Measurements from ENCODE around the gene MESP2. TPM values are rescaled to one million over a fixed set of nuclear protein-coding genes. Genes with fewer than 3 reads are reported as not detected.
A peak's percentile ranks its signal among the peaks of the same experiment; 100 is the strongest.

MESP2 gene
- total RNA-seq, 1 experiment from 2014 or later: 1.1 TPM

- Histone ChIP-seq H3K4me3 (ENCODE audit: low read depth in 2 of 2, low read length in 2 of 2) (no peak overlapping the region), H3K36me3 (ENCODE audit: control insufficient read depth, insufficient read depth, low read length) (no peaks in the 10 kb centered on the region), H3K27ac (ENCODE audit: low read length) (peak overlapping the region; percentile 74), H3K9me3 (ENCODE audit: control insufficient read depth, insufficient read depth, low read depth, low read length) (no peaks in the 10 kb centered on the region), H3K4me1 (ENCODE audit: control insufficient read depth, insufficient read depth, low read length) (peaks cover 59% of the 10 kb centered on the region), H3K27me3 (ENCODE audit: control insufficient read depth, insufficient read depth, low read length) (no peaks in the 10 kb centered on the region)
- ATAC-seq: peak; percentile 44
- no peak for TF ChIP-seq SIN3A (IDR thresholded peaks at IDR 0.05; ENCODE audit: borderline replicate concordance, insufficient read depth, low read depth, low read length)
- no peak for TF ChIP-seq TCF7L2 (IDR thresholded peaks at IDR 0.05; ENCODE audit: low read depth, low read length)
- no peak for TF ChIP-seq REST (IDR thresholded peaks at IDR 0.05; ENCODE audit: insufficient read depth in 1 of 2, low read depth in 2 of 2, low read length in 1 of 2)
- no peak for TF ChIP-seq POLR2AphosphoS5 (IDR thresholded peaks at IDR 0.05; ENCODE audit: low read depth, low read length)
- TF ChIP-seq CTCF (IDR thresholded peaks at IDR 0.05): no peak
- BruUV-seq (replicated peaks): no TSS peak
- ChIA-PET CTCF (interaction anchor here (0.8 kb wide), 2 partner anchors 61 to 68 kb away, joined by 4 to 10 read pairs; no protein-coding TSS in a partner anchor), POLR2A (interaction anchor here (0.6 kb wide), 1 partner anchor 23 kb away, joined by 3 read pairs; no protein-coding TSS in a partner anchor)
- DNase-seq (ENCODE audit: low read depth, low spot score): no peak
- intact Hi-C loops (cut with micrococcal nuclease; ENCODE audit: unreplicated experiment) (no loop called here), in situ Hi-C loops (cut with HindIII; ENCODE audit: low pct_unique_long_range_greater_than_20kb, low sequenced_read_pairs) (no loop called here)
Measured at GRCh38 chr15:89822951-89823711, 47.0 kb downstream of the MESP2 start.

DNA sequence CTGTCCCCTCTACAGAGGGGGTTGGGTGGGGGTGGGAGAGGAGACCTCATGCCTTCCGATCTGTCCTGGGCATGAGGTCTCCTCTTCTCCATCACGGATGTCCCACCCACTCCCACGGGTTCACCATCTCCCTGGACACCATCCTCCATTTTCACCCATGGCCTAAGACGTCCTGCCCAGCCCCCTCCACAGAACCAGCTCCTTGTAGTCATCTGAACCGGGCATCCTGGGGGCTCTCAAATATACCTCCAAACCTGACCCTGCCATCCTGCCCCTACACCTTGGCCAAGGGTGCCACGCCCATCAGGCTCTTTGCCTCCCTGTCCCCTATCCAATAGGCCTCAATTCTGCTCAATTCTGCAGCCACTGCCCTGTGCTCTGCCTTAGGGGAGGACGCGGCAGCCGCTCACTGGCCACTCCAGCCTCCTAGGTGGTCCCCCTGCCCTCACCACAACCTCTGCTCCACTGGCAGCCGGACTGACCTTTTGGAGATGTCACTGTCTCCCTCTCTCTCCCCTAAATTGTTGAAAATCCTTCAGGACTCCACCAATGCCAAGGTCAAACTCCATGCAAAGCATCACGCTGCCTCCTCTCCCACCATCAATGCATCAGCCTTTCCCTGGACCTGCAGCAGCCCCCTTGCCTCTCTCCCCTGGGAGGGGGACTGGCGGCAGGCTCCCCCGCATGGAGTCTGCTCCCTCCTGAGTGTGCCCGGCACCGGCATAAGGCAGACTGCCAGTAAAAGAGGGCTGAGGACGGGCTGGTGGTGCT is 47.9 kb downstream of the MESP2 start:
- ChIA-PET POLR2A (no interaction called here), CTCF (interaction anchor here (0.8 kb wide), 2 partner anchors 62 to 69 kb away, joined by 4 to 10 read pairs; no protein-coding TSS in a partner anchor)
- no peaks in the 10 kb centered on the region for H3K27me3 ChIP-seq (ENCODE audit: control insufficient read depth, insufficient read depth, low read length)
- DNase-seq (ENCODE audit: low read depth, low spot score) (no peak), ATAC-seq (no peak)
- peaks cover 65% of the 10 kb centered on the region for H3K4me1 ChIP-seq (ENCODE audit: control insufficient read depth, insufficient read depth, low read length)
- H3K36me3 ChIP-seq (ENCODE audit: control insufficient read depth, insufficient read depth, low read length): no peaks in the 10 kb centered on the region
- H3K9me3 ChIP-seq (ENCODE audit: control insufficient read depth, insufficient read depth, low read depth, low read length): no peaks in the 10 kb centered on the region
- in situ Hi-C loops (cut with HindIII; ENCODE audit: low pct_unique_long_range_greater_than_20kb, low sequenced_read_pairs) (no loop called here), intact Hi-C loops (cut with micrococcal nuclease; ENCODE audit: unreplicated experiment) (no loop called here)
- BruUV-seq (replicated peaks): no TSS peak
- H3K4me3 ChIP-seq (ENCODE audit: low read depth in 2 of 2, low read length in 2 of 2): no peak overlapping the region
- H3K27ac ChIP-seq (ENCODE audit: low read length): peak overlapping the region; percentile 74
- no peak for TF ChIP-seq CTCF (IDR thresholded peaks at IDR 0.05)
- no peak for TF ChIP-seq SIN3A (IDR thresholded peaks at IDR 0.05; ENCODE audit: borderline replicate concordance, insufficient read depth, low read depth, low read length)
- TF ChIP-seq POLR2AphosphoS5 (IDR thresholded peaks at IDR 0.05; ENCODE audit: low read depth, low read length): no peak
- no peak for TF ChIP-seq TCF7L2 (IDR thresholded peaks at IDR 0.05; ENCODE audit: low read depth, low read length)
- TF ChIP-seq REST (IDR thresholded peaks at IDR 0.05; ENCODE audit: insufficient read depth in 1 of 2, low read depth in 2 of 2, low read length in 1 of 2): no peak
